Gastrocnemius medialis (tissue), 4 donors: ENCODE results near the gene FKBP1B. TPM values are rescaled to one million over a fixed set of nuclear protein-coding genes. Genes with fewer than 3 reads are reported as not detected.

ENCODE experiments used
- ATAC-seq, 2 donors: fragments of 150-250 bp; one replicate each; pipeline ENCODE4 v1.9.1; 2016
- DNase-seq, 2 donors: peaks; one replicate each; pipeline ENCODE4 v3.0.0-alpha.2; 2019
- H3K27ac ChIP-seq, 4 donors: fragments of 200-600 bp; sonication (generic); 1 replicate in 1 of 4; 2 replicates in 3 of 4; pipeline ENCODE4 v1.5.1; 2016 to 2018; ENCODE audit warnings: mild to moderate bottlenecking in 2 of 4, moderate library complexity in 1 of 4
- H3K27me3 ChIP-seq, 3 donors: fragments of 200-600 bp; sonication (generic) in 2 of 3; 1 replicate in 1 of 3; 2 replicates in 2 of 3; pipeline versions ENCODE4 v1.5.1 to v1.6.0; 2016 to 2019; ENCODE audit warnings: mild to moderate bottlenecking in 1 of 3, moderate library complexity in 1 of 3
- H3K36me3 ChIP-seq, 2 donors: fragments of 200-600 bp; sonication (generic) in 1 of 2; one replicate each; pipeline ENCODE4 v1.5.1; 2017 to 2018
- H3K4me1 ChIP-seq, 2 donors: fragments of 200-600 bp; sonication (generic) in 1 of 2; one replicate each; pipeline ENCODE4 v1.5.1; 2016 to 2017; ENCODE audit warnings: mild to moderate bottlenecking in 2 of 2
- H3K4me3 ChIP-seq, 4 donors: fragments of 200-600 bp; sonication (generic) in 3 of 4; 1 replicate in 1 of 4; 2 replicates in 3 of 4; pipeline ENCODE4 v1.5.1; 2016 to 2019; ENCODE audit warnings: mild to moderate bottlenecking in 2 of 4
- H3K9me3 ChIP-seq, 3 donors: fragments of 200-600 bp; sonication (generic) in 2 of 3; 1 replicate in 1 of 3; 2 replicates in 2 of 3; pipeline ENCODE4 v1.5.1; 2016 to 2019
- CTCF ChIP-seq, 5 experiments: fragments of 450-650 bp in 3 of 5; fragments of 200-600 bp in 2 of 5; sonication (generic) in 2 of 5; IDR thresholded peaks in 4 of 5; conservative IDR thresholded peaks in 1 of 5; 1 replicate in 4 of 5; 2 replicates in 1 of 5; pipeline ENCODE4 v1.5.1; 2016 to 2019; ENCODE audit warnings: antibody characterized with exemption in 5 of 5, mild to moderate bottlenecking in 3 of 5, moderate library complexity in 3 of 5
- POLR2A ChIP-seq, 2 donors: fragments of 450-650 bp; IDR thresholded peaks; one replicate each; pipeline ENCODE4 v1.6.1; 2017; ENCODE audit warnings: antibody characterized with exemption in 2 of 2, mild to moderate bottlenecking in 2 of 2, moderate library complexity in 2 of 2
- in situ Hi-C, 4 donors: fragments of 200-750 bp; cut with MboI; loops; one replicate each; pipeline versions ENCODE4 v1.15.0 to v1.8.0; 2017; ENCODE audit warnings: low sequenced_read_pairs in 4 of 4
- intact Hi-C: fragments of 100-400 bp; cut with DNase I; formaldehyde crosslinking; loops from one replicate; pipeline ENCODE4 v1.15.1; 2023; ENCODE audit warnings: low total_unique reads
- total RNA-seq, 4 donors: library from RNA; depleted of rRNA; stranded (reverse); fragments of >200 nt; gene quantifications; one replicate each; pipeline versions ENCODE4 v1.1.0 to v1.2.3, GENCODE V29; 2016

FKBP1B gene
- total RNA-seq, 4 donors from 2014 or later: 0.91 to 2.9 (median 1.5) TPM; not detected in 1

GRCh38 chr2:24015562-24016375, 33.8 kb upstream of the FKBP1B start:
- ATAC-seq: no peak
- TF ChIP-seq POLR2A (IDR thresholded peaks at IDR 0.05) (no peak), CTCF (IDR thresholded peaks at IDR 0.05 in 4 of 5, conservative IDR thresholded peaks at IDR 0.05 in 1 of 5) (no peak)
- Histone ChIP-seq H3K27ac (no peak overlapping the region), H3K4me3 (no peak overlapping the region), H3K9me3 (no peaks in the 10 kb centered on the region), H3K36me3 (no peaks in the 10 kb centered on the region), H3K4me1 (no peaks in the 10 kb centered on the region), H3K27me3 (peaks cover 7 to 10% (median 8%) of the 10 kb centered on the region in 3 donors)
- in situ Hi-C loops: no loop called here
- no peak for DNase-seq
- intact Hi-C loops: no loop called here

- H3K4me1 ChIP-seq: no peaks in the 10 kb centered on the region
Measured at GRCh38 chr2:24016376-24016761, 33.2 kb upstream of the FKBP1B start.

DNA sequence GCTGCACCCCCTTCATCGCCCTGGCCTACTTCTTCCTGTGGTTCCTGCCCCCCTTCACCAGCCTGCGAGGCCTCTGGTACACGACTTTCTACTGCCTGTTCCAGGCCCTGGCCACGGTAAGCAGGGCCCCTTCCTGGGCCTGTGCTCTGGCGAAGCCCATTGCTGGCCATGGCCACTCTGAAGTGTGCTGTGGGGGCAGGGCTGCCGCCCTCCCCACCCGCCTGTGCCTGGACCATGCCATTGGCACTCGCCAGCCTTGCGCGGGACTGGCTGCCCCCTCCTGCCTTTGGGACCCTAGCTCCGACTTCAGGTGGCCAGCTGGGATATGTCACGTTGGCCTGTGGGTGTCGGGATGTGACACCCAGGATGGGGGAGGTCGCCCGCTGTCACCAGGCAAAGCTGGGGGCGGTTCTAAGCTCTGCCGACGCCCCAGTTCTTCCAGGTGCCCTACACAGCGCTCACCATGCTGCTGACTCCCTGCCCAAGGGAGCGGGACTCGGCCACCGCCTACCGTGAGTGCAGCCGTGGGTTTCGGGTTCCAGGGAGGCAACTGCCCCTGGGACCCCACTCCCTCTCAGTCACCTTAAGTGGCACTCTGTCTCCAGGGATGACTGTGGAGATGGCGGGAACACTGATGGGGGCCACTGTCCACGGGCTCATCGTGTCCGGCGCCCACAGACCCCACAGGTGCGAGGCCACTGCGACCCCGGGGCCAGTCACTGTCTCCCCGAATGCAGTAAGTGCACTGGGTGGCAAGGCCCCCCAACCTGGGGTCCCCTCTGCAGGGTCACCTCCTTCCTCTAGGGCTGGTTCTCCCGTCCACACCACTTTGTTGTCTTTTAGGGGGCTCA, 32.5 kb upstream of the FKBP1B start:
- no peak for TF ChIP-seq POLR2A (IDR thresholded peaks at IDR 0.05)
- no peak for TF ChIP-seq CTCF (IDR thresholded peaks at IDR 0.05 in 4 of 5, conservative IDR thresholded peaks at IDR 0.05 in 1 of 5)
- DNase-seq (no peak), ATAC-seq (no peak)
- no peaks in the 10 kb centered on the region for H3K36me3 ChIP-seq
- in situ Hi-C loops (no loop called here), intact Hi-C loops (no loop called here)
- no peaks in the 10 kb centered on the region for H3K27me3 ChIP-seq
- H3K27ac ChIP-seq: no peak overlapping the region
- H3K4me1 ChIP-seq: no peaks in the 10 kb centered on the region
- no peaks in the 10 kb centered on the region for H3K9me3 ChIP-seq
- H3K4me3 ChIP-seq: no peak overlapping the region

More at GRCh38 chr2:24016376-24016761, 33.2 kb upstream of the FKBP1B start:
- Histone ChIP-seq H3K27me3 (peaks cover 1 to 4% (median 3%) of the 10 kb centered on the region in 3 donors), H3K4me3 (no peak overlapping the region), H3K36me3 (no peaks in the 10 kb centered on the region), H3K9me3 (no peaks in the 10 kb centered on the region), H3K27ac (no peak overlapping the region)
- no peak for DNase-seq
- ATAC-seq: no peak
- in situ Hi-C loops (no loop called here), intact Hi-C loops (no loop called here)
- TF ChIP-seq POLR2A (IDR thresholded peaks at IDR 0.05): no peak
- TF ChIP-seq CTCF (IDR thresholded peaks at IDR 0.05 in 4 of 5, conservative IDR thresholded peaks at IDR 0.05 in 1 of 5): no peak

GRCh38 chr2:24017711-24018110, 31.8 kb upstream of the FKBP1B start:
- in situ Hi-C loops: no loop called here
- no peak for ATAC-seq

More at GRCh38 chr2:24017711-24018110, 31.8 kb upstream of the FKBP1B start:
- DNase-seq: no peak
- Histone ChIP-seq H3K27me3 (no peaks in the 10 kb centered on the region), H3K4me1 (no peaks in the 10 kb centered on the region), H3K27ac (no peak overlapping the region), H3K36me3 (peaks cover 0 to 4% of the 10 kb centered on the region in 2 donors), H3K9me3 (no peaks in the 10 kb centered on the region), H3K4me3 (no peak overlapping the region)
- intact Hi-C loops: no loop called here
- TF ChIP-seq CTCF (IDR thresholded peaks at IDR 0.05 in 4 of 5, conservative IDR thresholded peaks at IDR 0.05 in 1 of 5) (no peak), POLR2A (IDR thresholded peaks at IDR 0.05) (no peak)
